HG03060 (cell line): ENCODE results near the gene PLCB1.

Experiments used
- ATAC-seq: cut with Tn5 transposase; IDR thresholded peaks from one replicate; pipeline ENCODE4 v1.9.1; 2021; ENCODE audit warnings: low read depth, moderate number of reproducible peaks; ENCODE audit not compliant: unreplicated experiment

PLCB1 gene

GRCh38 chr20:8474027-8474668, 342.1 kb downstream of the PLCB1 start:
- no peak for ATAC-seq

- no peak for ATAC-seq
Observed at GRCh38 chr20:8476021-8476420, 344.0 kb downstream of the PLCB1 start.

- ATAC-seq: no peak
Observed at GRCh38 chr20:8480597-8480996, 348.5 kb downstream of the PLCB1 start.

GRCh38 chr20:8487696-8488095, 355.6 kb downstream of the PLCB1 start:
- ATAC-seq: no peak

- ATAC-seq: no peak
Observed at GRCh38 chr20:8489094-8489883, 357.2 kb downstream of the PLCB1 start.

- ATAC-seq: no peak
Observed at GRCh38 chr20:8490076-8490830, 358.2 kb downstream of the PLCB1 start.

- no peak for ATAC-seq
Observed at GRCh38 chr20:8492173-8492572, 360.1 kb downstream of the PLCB1 start.

- ATAC-seq: no peak
Observed at GRCh38 chr20:8498571-8498970, 366.5 kb downstream of the PLCB1 start.

GRCh38 chr20:8504030-8504429, 372.0 kb downstream of the PLCB1 start:
- no peak for ATAC-seq

- ATAC-seq: no peak
Observed at GRCh38 chr20:8505476-8506200, 373.6 kb downstream of the PLCB1 start.

GRCh38 chr20:8507231-8507630, 375.2 kb downstream of the PLCB1 start:
- no peak for ATAC-seq

GRCh38 chr20:8509809-8510208, 377.7 kb downstream of the PLCB1 start:
- ATAC-seq: no peak

GRCh38 chr20:8510808-8511207, 378.7 kb downstream of the PLCB1 start:
- no peak for ATAC-seq

GRCh38 chr20:8512003-8512402, 379.9 kb downstream of the PLCB1 start:
- ATAC-seq: no peak

- ATAC-seq: no peak
Observed at GRCh38 chr20:8515810-8516435, 383.9 kb downstream of the PLCB1 start.

- ATAC-seq: no peak
Observed at GRCh38 chr20:8518878-8519277, 386.8 kb downstream of the PLCB1 start.

GRCh38 chr20:8519887-8520286, 387.8 kb downstream of the PLCB1 start:
- ATAC-seq: no peak

GRCh38 chr20:8522168-8522567, 390.1 kb downstream of the PLCB1 start:
- no peak for ATAC-seq

GRCh38 chr20:8523684-8524083, 391.6 kb downstream of the PLCB1 start:
- ATAC-seq: no peak
